Small intestine (tissue), 7 donors: ENCODE data around the gene SIGLEC1. TPM values are rescaled to one million over a fixed set of nuclear protein-coding genes. Genes with fewer than 3 reads are reported as not detected.

Source experiments
- DNase-seq, 2 donors: peaks; one replicate each; pipeline versions ENCODE4 v3.0.0 to v3.0.0-alpha.2; 2013
- FAIRE-seq: peaks from 2 replicates; lab custom pipeline; 2012; peaks lifted over from hg19 to GRCh38; lab: Jason Lieb, UNC
- H3K27ac ChIP-seq, 3 donors: one replicate each; pipeline ENCODE4 v1.5.1; 2013; ENCODE audit warnings: low read length in 2 of 3, mild to moderate bottlenecking in 2 of 3, control low read depth in 1 of 3, inconsistent platforms in 1 of 3, low read depth in 1 of 3, moderate library complexity in 1 of 3
- H3K27me3 ChIP-seq, 3 donors: one replicate each; pipeline ENCODE4 v1.6.1; 2013; ENCODE audit warnings: low read length in 3 of 3, inconsistent platforms in 1 of 3; ENCODE audit not compliant: control insufficient read depth in 3 of 3, insufficient read depth in 3 of 3
- H3K36me3 ChIP-seq, 3 donors: one replicate each; pipeline ENCODE4 v1.6.1; 2013; ENCODE audit warnings: low read length in 3 of 3, inconsistent platforms in 1 of 3, low read depth in 1 of 3, mild to moderate bottlenecking in 1 of 3, moderate library complexity in 1 of 3; ENCODE audit not compliant: control insufficient read depth in 3 of 3, insufficient read depth in 2 of 3
- H3K4me1 ChIP-seq, 3 donors: one replicate each; pipeline ENCODE4 v1.6.1; 2013; ENCODE audit warnings: low read length in 2 of 3, inconsistent platforms in 1 of 3, low read depth in 1 of 3, mild to moderate bottlenecking in 1 of 3, moderate library complexity in 1 of 3; ENCODE audit not compliant: control insufficient read depth in 3 of 3, insufficient read depth in 2 of 3
- H3K4me3 ChIP-seq, 3 donors: one replicate each; pipeline ENCODE4 v1.5.1; 2013; ENCODE audit warnings: low read length in 3 of 3, control low read depth in 1 of 3, inconsistent platforms in 1 of 3, low read depth in 1 of 3, mild to moderate bottlenecking in 1 of 3, moderate library complexity in 1 of 3
- H3K9me3 ChIP-seq, 2 donors: one replicate each; pipeline ENCODE4 v1.6.1; 2013; ENCODE audit warnings: low read depth in 1 of 2, low read length in 1 of 2; ENCODE audit not compliant: control insufficient read depth in 2 of 2, insufficient read depth in 1 of 2
- WGBS, 3 donors: extraction: QIAGEN DNeasy Blood & Tissue Kit; methylation state at CpG; one replicate each; pipeline ENCODE4 v1.1.7; 2013; 5-methylcytosine and 5-hydroxymethylcytosine counted together
- polyA plus RNA-seq, 4 donors: library from polyadenylated mRNA; stranded (reverse) in 3 of 4; unstranded in 1 of 4; fragments of 200-250 nt in 3 of 4; fragments of 120-200 nt in 1 of 4; gene quantifications; one replicate each; pipeline versions ENCODE4 v1.2.1 to v1.2.3, GENCODE V29; 2013
- donor health status: healthy with polysubstance abuse.
- donor health status: control.
- donor health status: control.
- donor health status: Bipolar disorder and iron deficiency.
- donor health status: healthy.

SIGLEC1 gene
- polyA plus RNA-seq, 4 donors: 0.22 to 6.3 (median 2.3) TPM

DNA sequence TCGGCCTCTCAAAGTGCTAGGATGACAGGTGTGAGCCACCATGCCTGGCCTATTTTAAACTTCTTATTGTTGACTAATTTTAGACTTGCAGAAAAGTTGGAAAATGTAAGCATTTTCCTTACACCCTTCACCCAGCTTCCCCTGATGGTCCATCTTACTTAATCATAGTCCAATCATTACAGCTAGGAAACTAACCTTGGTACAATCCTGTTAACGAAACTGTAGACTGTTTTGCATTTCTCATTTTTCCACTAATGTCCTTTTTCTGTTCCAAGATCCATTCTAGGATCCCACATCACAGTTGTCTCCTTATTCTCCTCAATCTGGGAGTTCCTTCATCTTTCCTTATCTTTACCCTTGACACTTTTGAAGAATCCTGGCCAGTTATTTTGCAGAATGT, 48.5 kb downstream of the SIGLEC1 start:
- Histone ChIP-seq H3K27ac (no peak overlapping the region), H3K27me3 (peaks cover 9 to 49% (median 12%) of the 10 kb centered on the region in 3 donors), H3K9me3 (no peaks in the 10 kb centered on the region), H3K4me3 (no peak overlapping the region), H3K4me1 (no peaks in the 10 kb centered on the region), H3K36me3 (no peaks in the 10 kb centered on the region)
- DNase-seq (no peak), FAIRE-seq (no peak)
- WGBS, 3 donors: 63 to 81% (median 78%) methylated on average over 2 of the region's 2 CpGs

DNA sequence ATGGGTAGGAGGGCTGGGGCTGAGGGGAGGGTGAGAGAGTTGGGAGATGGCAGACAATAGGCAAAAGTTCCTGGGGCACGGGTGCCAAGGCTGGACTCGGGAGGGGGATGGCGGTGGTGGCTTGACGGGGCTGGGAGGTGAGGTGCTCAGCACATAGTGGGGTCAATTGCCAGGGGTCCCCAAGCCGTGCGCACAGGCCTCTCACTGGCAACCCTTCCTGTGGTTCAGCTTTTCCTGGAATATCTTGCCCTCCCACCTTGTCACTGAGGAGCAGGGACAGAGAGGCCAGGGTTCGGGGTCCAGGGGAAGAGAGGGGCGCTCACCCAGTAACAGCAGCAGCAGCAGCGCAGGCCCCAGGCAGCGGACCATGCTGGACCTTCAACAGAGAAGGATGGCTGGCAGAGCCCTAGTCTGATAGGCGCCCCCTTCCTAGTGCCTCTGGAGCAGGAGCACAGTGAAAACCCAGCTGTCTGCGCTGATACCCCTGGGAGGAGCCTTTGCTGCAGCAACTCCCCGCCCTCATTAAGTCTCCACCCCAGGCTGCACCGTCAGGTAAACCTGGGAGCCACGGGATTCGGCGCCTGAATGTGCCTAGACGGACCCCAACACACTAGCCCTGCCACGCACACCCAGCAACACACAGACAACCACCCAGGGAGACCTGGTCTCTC, 49.2 kb downstream of the SIGLEC1 start, which contains the start of gene GFRA4:
Gene GFRA4, minus strand, starts transcription at position 369 of the 671 bp plus-strand sequence. Its CDS starts 0 bp downstream, at position 369.
- FAIRE-seq (no peak), DNase-seq (no peak)
- peaks cover 9 to 56% (median 12%) of the 10 kb centered on the region in 3 donors for H3K27me3 ChIP-seq
- no peaks in the 10 kb centered on the region for H3K4me1 ChIP-seq
- no peak within 1 kb of the TSS for H3K4me3 ChIP-seq
- 59 to 70% (median 67%) methylated on average over 19 of the region's 19 CpGs for WGBS, 3 donors
- H3K36me3 ChIP-seq: no peaks in the 10 kb centered on the region
- H3K27ac ChIP-seq: no peak within 1 kb of the TSS
- H3K9me3 ChIP-seq: no peaks in the 10 kb centered on the region

Other genes starting within 250 kb of the SIGLEC1 start
- gene ATRN, start 241.6 kb downstream of the SIGLEC1 start, polyA plus RNA-seq: 100 to 1,000 TPM in 1 of 4 donors, 10 to 100 TPM in 3; 11.4 to 126 (median 19.3) TPM
- not detected for gene GFRA4, start 49.2 kb downstream of the SIGLEC1 start, polyA plus RNA-seq
- gene ADAM33, start 30.6 kb downstream of the SIGLEC1 start, polyA plus RNA-seq: 10 to 100 TPM in 1 of 4 donors, 1 to 10 TPM in 1, under 1 TPM in 2; 0.22 to 10.9 (median 3.9) TPM
- gene HSPA12B, start 20.1 kb upstream of the SIGLEC1 start, polyA plus RNA-seq: 1 to 10 TPM in 3 of 4 donors, not detected in 1; 2.7 to 9.7 (median 4.1) TPM
- gene ADISSP, start 55.2 kb upstream of the SIGLEC1 start, polyA plus RNA-seq: 10 to 100 TPM in 3 of 4 donors, 1 to 10 TPM in 1; 5.8 to 38.4 (median 16.2) TPM
- under 1 TPM in 2 of 4 donors, not detected in 2; 0.03 to 0.06 TPM for gene SPEF1, start 68.8 kb upstream of the SIGLEC1 start, polyA plus RNA-seq
- 10 to 100 TPM; 54.7 to 73.2 (median 60.5) TPM for gene CENPB, start 74.1 kb upstream of the SIGLEC1 start, polyA plus RNA-seq
- 10 to 100 TPM; 15.7 to 53.8 (median 20.3) TPM for gene CDC25B, start 83.7 kb upstream of the SIGLEC1 start, polyA plus RNA-seq
- gene AP5S1, start 107.9 kb upstream of the SIGLEC1 start, polyA plus RNA-seq: 10 to 100 TPM in 3 of 4 donors, 1 to 10 TPM in 1; 8.5 to 14.7 (median 12.0) TPM
- gene MAVS, start 134.2 kb upstream of the SIGLEC1 start, polyA plus RNA-seq: 10 to 100 TPM in 3 of 4 donors, 1 to 10 TPM in 1; 6.2 to 32.7 (median 21.5) TPM
- gene PANK2, start 176.8 kb upstream of the SIGLEC1 start, polyA plus RNA-seq: 10 to 100 TPM; 18.9 to 35.1 (median 22.9) TPM